HepG2 (cell line): ENCODE results near the gene CD44. TPM values are rescaled to one million over a fixed set of nuclear protein-coding genes. Genes with fewer than 3 reads are reported as not detected.

Source experiments
- ATAC-seq: fragments of 200-7000 bp; cut with Tn5 transposase; 3 replicates; pipeline ENCODE4 v1.9.1; 2020; ENCODE audit warnings: mild to moderate bottlenecking, moderate library complexity
- BruUV-seq: library from RNA; stranded (reverse); fragments of 400-500 nt; replicated peaks from 2 replicates; lab custom pipeline; 2021; lab: Mats Ljungman, UMichigan
- CTCF ChIA-PET: fragments of 300-600 bp; formaldehyde crosslinking; extraction: SDS; loops from one replicate; lab custom pipeline; 2021; ENCODE audit warnings: low total read pairs, inconsistent platforms, low intra/inter-chr PET ratio; lab: Yijun Ruan, JAX
- POLR2A ChIA-PET: fragments of 350-600 bp; sonication (Branson Sonifier 250); formaldehyde crosslinking; loops from one replicate; lab custom pipeline; 2020; ENCODE audit warnings: antibody characterized with exemption, inconsistent platforms; lab: Yijun Ruan, JAX
- DNase-seq: peaks from one replicate; pipeline ENCODE4 v3.0.0-alpha.2; 2015; ENCODE audit warnings: low spot score
- FAIRE-seq: peaks from 3 replicates; lab custom pipeline; 2011; peaks lifted over from hg19 to GRCh38; lab: Jason Lieb, UNC
- H2AFZ ChIP-seq: one replicate; pipeline ENCODE4 v1.6.1; 2011; ENCODE audit warnings: low read length, inconsistent platforms
- H3K27ac ChIP-seq: fragments of 300-600 bp; 3 replicates; pipeline ENCODE4 v1.8.0; 2011; ENCODE audit warnings: mixed run types, mild to moderate bottlenecking, mixed read lengths, low read length, inconsistent platforms; ENCODE audit not compliant: insufficient read depth; ENCODE audit errors: extremely low read length
- H3K27me3 ChIP-seq, 2 experiments: fragments of 200-600 bp in 1 of 2; 2 replicates in 1 of 2; 3 replicates in 1 of 2; pipeline versions ENCODE4 v1.6.0 to v1.8.0; 2011; ENCODE audit warnings: low read length in 2 of 2, mild to moderate bottlenecking in 2 of 2, moderate library complexity in 2 of 2, inconsistent platforms in 1 of 2; ENCODE audit not compliant: insufficient read depth in 2 of 2, control insufficient read depth in 1 of 2
- H3K36me3 ChIP-seq, 2 experiments: fragments of 200-600 bp in 1 of 2; replicated peaks in 1 of 2; 2 replicates in 1 of 2; 3 replicates in 1 of 2; pipeline versions ENCODE4 v1.5.1 to v1.8.0; 2011; ENCODE audit warnings: low read length in 2 of 2, inconsistent platforms in 1 of 2; ENCODE audit not compliant: insufficient read depth in 2 of 2, control insufficient read depth in 1 of 2
- H3K4me1 ChIP-seq: 2 replicates; pipeline ENCODE4 v1.5.1; 2012; ENCODE audit warnings: low read length, inconsistent platforms; ENCODE audit not compliant: insufficient read depth
- H3K4me2 ChIP-seq: 2 replicates; pipeline ENCODE4 v1.6.0; 2011; ENCODE audit warnings: low read depth, low read length, inconsistent platforms
- H3K4me3 ChIP-seq, 3 experiments: fragments of 200-600 bp in 1 of 3; sonication (generic), shearing (Covaris generic) in 1 of 3; replicated peaks in 1 of 3; 2 replicates each; pipeline ENCODE4 v1.5.1; 2011 to 2016; ENCODE audit warnings: low read length in 3 of 3, inconsistent platforms in 2 of 3, low read depth in 2 of 3, mild to moderate bottlenecking in 2 of 3, control low read depth in 1 of 3, mixed read lengths in 1 of 3; ENCODE audit not compliant: insufficient read depth in 1 of 3
- H3K79me2 ChIP-seq: one replicate; pipeline ENCODE4 v1.6.1; 2011; ENCODE audit warnings: low read length, inconsistent platforms; ENCODE audit not compliant: insufficient read depth
- H3K9ac ChIP-seq: 2 replicates; pipeline ENCODE4 v1.6.0; 2011; ENCODE audit warnings: mild to moderate bottlenecking, low read depth, low read length, inconsistent platforms; ENCODE audit not compliant: insufficient read depth
- H3K9me3 ChIP-seq: 2 replicates; pipeline ENCODE4 v1.5.1; 2012; ENCODE audit warnings: mild to moderate bottlenecking, low read length
- H4K20me1 ChIP-seq: 2 replicates; pipeline ENCODE4 v1.6.0; 2011; ENCODE audit warnings: inconsistent platforms, mild to moderate bottlenecking, low read length, moderate library complexity; ENCODE audit not compliant: insufficient read depth
- CC2D1A ChIP-seq: sonication (generic); formaldehyde crosslinking; IDR thresholded peaks from 2 replicates; pipeline ENCODE4 v1.8.1; 2023; ENCODE audit warnings: mild to moderate bottlenecking, missing genetic modification reagents
- EEA1 ChIP-seq: sonication (generic); formaldehyde crosslinking; IDR thresholded peaks from 2 replicates; pipeline ENCODE4 v1.5.1; 2020; ENCODE audit warnings: mild to moderate bottlenecking, missing genetic modification reagents, borderline replicate concordance
- KAT2B ChIP-seq: fragments of 150-350 bp; IDR thresholded peaks from 2 replicates; pipeline ENCODE4 v1.6.1; 2014; ENCODE audit warnings: low read depth, low read length, borderline replicate concordance
- MAFF ChIP-seq: IDR thresholded peaks from 2 replicates; pipeline ENCODE4 v1.6.1; 2011; ENCODE audit warnings: low read depth, low read length, improper control_type of control experiment
- MAFK ChIP-seq, 2 experiments: IDR thresholded peaks in 1 of 2; conservative IDR thresholded peaks in 1 of 2; 2 replicates each; pipeline ENCODE4 v1.6.1; 2011; ENCODE audit warnings: improper control_type of control experiment in 2 of 2, low read length in 2 of 2
- MTA3 ChIP-seq: sonication (generic); formaldehyde crosslinking; IDR thresholded peaks from 2 replicates; pipeline ENCODE4 v1.4.0; 2020; ENCODE audit warnings: missing genetic modification reagents
- REL ChIP-seq: sonication (generic); formaldehyde crosslinking; conservative IDR thresholded peaks from 2 replicates; pipeline ENCODE4 v1.8.0; 2022; ENCODE audit warnings: mild to moderate bottlenecking, missing genetic modification reagents, moderate library complexity
- ZNF296 ChIP-seq: sonication (generic); formaldehyde crosslinking; conservative IDR thresholded peaks from 2 replicates; pipeline ENCODE4 v1.5.0; 2020; ENCODE audit warnings: mild to moderate bottlenecking, missing genetic modification reagents
- ZNF839 ChIP-seq: sonication (generic); formaldehyde crosslinking; IDR thresholded peaks from 2 replicates; pipeline ENCODE4 v1.4.0; 2020; ENCODE audit warnings: missing genetic modification reagents, mild to moderate bottlenecking, borderline replicate concordance
- ZNF850 ChIP-seq: sonication (generic); formaldehyde crosslinking; conservative IDR thresholded peaks from 2 replicates; pipeline ENCODE4 v1.9.0; 2021; ENCODE audit warnings: mild to moderate bottlenecking, missing genetic modification reagents
- ZNF883 ChIP-seq: sonication (generic); formaldehyde crosslinking; IDR thresholded peaks from 2 replicates; pipeline ENCODE4 v1.5.1; 2020; ENCODE audit warnings: mild to moderate bottlenecking, missing genetic modification reagents; ENCODE audit errors: not compliant biosample characterization
- WGBS: methylation state at CpG from one replicate; pipeline ENCODE4 v1.1.6; 2017; ENCODE audit warnings: low lambda C conversion rate; 5-methylcytosine and 5-hydroxymethylcytosine counted together
- in situ Hi-C: cut with HindIII; loops from 2 replicates; pipeline ENCODE4 v1.10.0; 2017; ENCODE audit warnings: low pct_unique_long_range_greater_than_20kb; ENCODE audit not compliant: extremely low pct_ligation_motif_present
- intact Hi-C: fragments of 100-400 bp; cut with micrococcal nuclease; formaldehyde crosslinking; loops from one replicate; pipeline ENCODE4 v1.10.0; 2022; ENCODE audit not compliant: unreplicated experiment
- polyA plus RNA-seq, 8 experiments: library from polyadenylated mRNA; depleted of rRNA in 3 of 8; stranded (reverse) in 7 of 8; unstranded in 1 of 8; fragments of >200 nt; fragmentation: Illumina TruSeq in 4 of 8; extraction: Trizol in 4 of 8; gene quantifications; 2 replicates each; pipeline versions ENCODE4 v1.2.1 to v1.2.3, GENCODE V29; 2011 to 2016; ENCODE audit warnings: low read depth in 4 of 8, missing spikeins in 1 of 8, mixed read lengths in 1 of 8; ENCODE audit not compliant: insufficient read depth in 1 of 8
- total RNA-seq, 5 experiments: library from RNA; depleted of rRNA; stranded (reverse); fragments of >200 nt; fragmentation: Illumina TruSeq; extraction: Trizol; gene quantifications; 2 replicates each; pipeline ENCODE4 v1.2.3, GENCODE V29; 2016; ENCODE audit warnings: low read depth in 1 of 5

Gene CD44
- total and polyA plus RNA-seq, 2 of the 13 experiments (the other 11 are each of a cell fraction or from before 2014, with no cell fraction given): 0.02 to 0.11 TPM

GRCh38 chr11:35112056-35112845, 26.7 kb upstream of the CD44 start:
- Histone ChIP-seq H3K4me3 (no peak overlapping the region), H3K79me2 (no peaks in the 10 kb centered on the region), H3K4me2 (no peak overlapping the region), H3K36me3 (no peaks in the 10 kb centered on the region), H3K27me3 (peaks cover 0 to 4% of the 10 kb centered on the region in 2 experiments; a peak in 3 of 5 replicates), H4K20me1 (no peaks in the 10 kb centered on the region), H3K9ac (no peak overlapping the region), H3K27ac (no peak overlapping the region), H2AFZ (no peak overlapping the region), H3K4me1 (no peaks in the 10 kb centered on the region), H3K9me3 (no peaks in the 10 kb centered on the region)
- no TSS peak for BruUV-seq
- FAIRE-seq: no peak
- intact Hi-C loops (no loop called here), in situ Hi-C loops (loop anchor here (10.0 kb wide), 1 partner anchor 63 kb away; no protein-coding TSS in a partner anchor)
- whole genome bisulfite sequencing: 13% methylated on average over 13 of the region's 13 CpGs
- ATAC-seq: no peak
- POLR2A ChIA-PET: no interaction called here
- TF ChIP-seq ZNF296 (CRISPR knock-in tag) (no peak), CC2D1A (no peak), MAFF (peak; percentile 54), MTA3 (CRISPR knock-in tag) (no peak), REL (no peak), ZNF839 (CRISPR knock-in tag) (no peak), ZNF883 (CRISPR knock-in tag) (no peak), KAT2B (no peak), EEA1 (CRISPR knock-in tag) (no peak), ZNF850 (no peak), MAFK (conservative IDR thresholded peaks at IDR 0.05 in 1 of 2, IDR thresholded peaks at IDR 0.05 in 1 of 2; ENCODE audit: low read length in 2 of 2) (peak; percentile 47 to 70; a peak in 3 of 4 replicates)
- CTCF ChIA-PET: no interaction called here
- DNase-seq: no peak
